GM23338 (cell line): ENCODE measurements around the gene CFAP58.

Experiments used
- CTCF ChIP-seq, 2 experiments: fragments of 200-600 bp in 1 of 2; sonication (generic) in 1 of 2; conservative IDR thresholded peaks; 2 replicates each; pipeline versions ENCODE4 v1.5.1 to v1.6.1; 2016 to 2017; ENCODE audit warnings: antibody characterized with exemption in 2 of 2, low read depth in 2 of 2, mild to moderate bottlenecking in 2 of 2, moderate library complexity in 1 of 2
- JUNB ChIP-seq: IDR thresholded peaks from one replicate; pipeline ENCODE4 v1.6.1; 2016; ENCODE audit warnings: antibody characterized with exemption; ENCODE audit not compliant: unreplicated experiment

- TF ChIP-seq CTCF (conservative IDR thresholded peaks at IDR 0.05; ENCODE audit: low read depth in 2 of 2) (no peak), JUNB (no peak)
These were observed 119.5 kb downstream of the CFAP58 start for GRCh38 chr10:104472957-104473745.
